ENCODE measurements around the gene SELENOS.
A peak's percentile ranks its signal among the peaks of the same experiment; 100 is the strongest.

SELENOS gene

GRCh38 chr15:101286471-101287114 is 9.3 kb upstream of the SELENOS start:
- no peak for DNase-seq
- peaks cover 66% of the 10 kb centered on the region for H3K36me3 ChIP-seq (replicated peaks)
- no peaks in the 10 kb centered on the region for H3K27me3 ChIP-seq (replicated peaks)
- in situ Hi-C loops (cut with HindIII; ENCODE audit: low pct_ligation_motif_present, low sequenced_read_pairs) = no loop called here
- no peak overlapping the region for H3K4me3 ChIP-seq (ENCODE audit: low read depth, low read length)
- no peak overlapping the region for H3K27ac ChIP-seq
- no peak for TF ChIP-seq CTCF (IDR thresholded peaks at IDR 0.05; ENCODE audit: low read depth, low read length, missing control alignments)

GRCh38 chr15:101283931-101284330 is 6.6 kb upstream of the SELENOS start:
- in situ Hi-C loops (cut with HindIII; ENCODE audit: low pct_ligation_motif_present, low sequenced_read_pairs) = no loop called here
- Histone ChIP-seq H3K27ac (no peak overlapping the region), H3K4me3 (ENCODE audit: low read depth, low read length) (no peak overlapping the region), H3K36me3 (replicated peaks) (peaks cover 69% of the 10 kb centered on the region), H3K27me3 (replicated peaks) (no peaks in the 10 kb centered on the region)
- DNase-seq = no peak
- TF ChIP-seq CTCF (IDR thresholded peaks at IDR 0.05; ENCODE audit: low read depth, low read length, missing control alignments) = no peak

GRCh38 chr15:101280007-101280406 is 2.7 kb upstream of the SELENOS start:
- Histone ChIP-seq H3K36me3 (replicated peaks) (peaks cover 42% of the 10 kb centered on the region), H3K27me3 (replicated peaks) (no peaks in the 10 kb centered on the region), H3K4me3 (ENCODE audit: low read depth, low read length) (no peak overlapping the region), H3K27ac (no peak overlapping the region)
- no peak for TF ChIP-seq CTCF (IDR thresholded peaks at IDR 0.05; ENCODE audit: low read depth, low read length, missing control alignments)
- in situ Hi-C loops (cut with HindIII; ENCODE audit: low pct_ligation_motif_present, low sequenced_read_pairs) = no loop called here
- no peak for DNase-seq

GRCh38 chr15:101277943-101278564 is 769 bp upstream of the SELENOS start:
- in situ Hi-C loops (cut with HindIII; ENCODE audit: low pct_ligation_motif_present, low sequenced_read_pairs) = no loop called here
- TF ChIP-seq CTCF (IDR thresholded peaks at IDR 0.05; ENCODE audit: low read depth, low read length, missing control alignments) = no peak
- Histone ChIP-seq H3K27ac (no peak overlapping the region), H3K27me3 (replicated peaks) (no peaks in the 10 kb centered on the region), H3K4me3 (ENCODE audit: low read depth, low read length) (peak overlapping the region; percentile 57), H3K36me3 (replicated peaks) (peaks cover 49% of the 10 kb centered on the region)
- no peak for DNase-seq

- Histone ChIP-seq H3K27ac (peak overlapping the region; percentile 88), H3K36me3 (replicated peaks) (peaks cover 50% of the 10 kb centered on the region), H3K4me3 (ENCODE audit: low read depth, low read length) (peak overlapping the region; percentile 93), H3K27me3 (replicated peaks) (no peaks in the 10 kb centered on the region)
- peak; percentile 65 for TF ChIP-seq CTCF (IDR thresholded peaks at IDR 0.05; ENCODE audit: low read depth, low read length, missing control alignments)
- DNase-seq = peak; percentile 44
- in situ Hi-C loops (cut with HindIII; ENCODE audit: low pct_ligation_motif_present, low sequenced_read_pairs) = no loop called here
Measured at GRCh38 chr15:101276501-101277037, 716 bp downstream of the SELENOS start.

Measured in brain microvascular endothelial cell (primary cell).